ENCODE data around the gene SDE2.
"Not testable (repeated sequence)": the region's sequence is repeated elsewhere in the genome, so short reads cannot be mapped to it uniquely, and the experiment has no call there.

SDE2 gene

GRCh38 chr1:225999227-225999911 is at the start of gene SDE2:
TSS of gene SDE2 (minus strand) at chr1:225999343. CDS start at chr1:225999312, 31 bp downstream.
- peak; percentile 100 for DNase-seq

GRCh38 chr1:226048886-226049285 is 49.7 kb upstream of the SDE2 start:
- no peak for DNase-seq

- no peak for DNase-seq
Observed at GRCh38 chr1:226047495-226047894, 48.4 kb upstream of the SDE2 start.

- no peak for DNase-seq
Observed at GRCh38 chr1:226046240-226046639, 47.1 kb upstream of the SDE2 start.

GRCh38 chr1:226044514-226045101 is 45.5 kb upstream of the SDE2 start:
- DNase-seq = no peak

GRCh38 chr1:226041419-226041818 is 42.3 kb upstream of the SDE2 start:
- DNase-seq = no peak

GRCh38 chr1:226038661-226039060 is 39.5 kb upstream of the SDE2 start:
- DNase-seq = no peak

GRCh38 chr1:226035915-226036314 is 36.8 kb upstream of the SDE2 start:
- DNase-seq = no peak

- DNase-seq = peak; percentile 32
Observed at GRCh38 chr1:226034482-226034881, 35.3 kb upstream of the SDE2 start.

- DNase-seq = no peak
Observed at GRCh38 chr1:226033991-226034390, 34.8 kb upstream of the SDE2 start.

GRCh38 chr1:226033582-226033981 is 34.4 kb upstream of the SDE2 start:
- DNase-seq = no peak

GRCh38 chr1:226029568-226030225 is 30.6 kb upstream of the SDE2 start:
- no peak for DNase-seq

GRCh38 chr1:226029093-226029496 is 30.0 kb upstream of the SDE2 start:
- DNase-seq = peak; percentile 8

GRCh38 chr1:226027538-226028217 is 28.5 kb upstream of the SDE2 start:
- no peak for DNase-seq

- no peak for DNase-seq
Observed at GRCh38 chr1:226026833-226027232, 27.7 kb upstream of the SDE2 start.

- DNase-seq = no peak
Observed at GRCh38 chr1:226023735-226024134, 24.6 kb upstream of the SDE2 start.

GRCh38 chr1:226021801-226022200 is 22.7 kb upstream of the SDE2 start:
- DNase-seq = no peak

GRCh38 chr1:226021401-226021800 is 22.3 kb upstream of the SDE2 start:
- DNase-seq = no peak

- no peak for DNase-seq
Observed at GRCh38 chr1:226019572-226019971, 20.4 kb upstream of the SDE2 start.

- DNase-seq = no peak
Observed at GRCh38 chr1:226017070-226017469, 17.9 kb upstream of the SDE2 start.

GRCh38 chr1:226009650-226010044 is 10.5 kb upstream of the SDE2 start:
- DNase-seq = no peak

- not testable (repeated sequence) for DNase-seq
Observed at GRCh38 chr1:226007126-226007892, 8.2 kb upstream of the SDE2 start.

GRCh38 chr1:226006686-226007085 is 7.5 kb upstream of the SDE2 start:
- DNase-seq = no peak

All from CD4-positive, alpha-beta T cell treated with Interleukin-21 for 1 hour (primary cell).